NK-92 (cell line): Measurements from ENCODE around the gene ZNF664.

Source experiments
- DNase-seq: peaks from one replicate; lab custom pipeline; 2025; ENCODE audit not compliant: unreplicated experiment; lab: John Stamatoyannopoulos, UW

Gene ZNF664

GRCh38 chr12:124027753-124028554, 54.9 kb downstream of the ZNF664 start:
- no peak for DNase-seq

GRCh38 chr12:124028555-124028925, 55.5 kb downstream of the ZNF664 start:
- DNase-seq, result no peak

- no peak for DNase-seq
Observed at GRCh38 chr12:124030008-124030407, 57.0 kb downstream of the ZNF664 start.

- no peak for DNase-seq
Observed at GRCh38 chr12:124030510-124030909, 57.5 kb downstream of the ZNF664 start.

- no peak for DNase-seq
Observed at GRCh38 chr12:124031058-124031457, 58.0 kb downstream of the ZNF664 start.

- DNase-seq, result no peak
Observed at GRCh38 chr12:124032265-124032886, 59.4 kb downstream of the ZNF664 start.

- no peak for DNase-seq
Observed at GRCh38 chr12:124033859-124034258, 60.8 kb downstream of the ZNF664 start.

- DNase-seq, result no peak
Observed at GRCh38 chr12:124034297-124034696, 61.3 kb downstream of the ZNF664 start.

GRCh38 chr12:124035163-124035562, 62.1 kb downstream of the ZNF664 start:
- no peak for DNase-seq

- DNase-seq, result no peak
Observed at GRCh38 chr12:124036171-124036598, 63.2 kb downstream of the ZNF664 start.

GRCh38 chr12:124036657-124037109, 63.7 kb downstream of the ZNF664 start:
- DNase-seq, result no peak

- DNase-seq, result no peak
Observed at GRCh38 chr12:124037331-124037730, 64.3 kb downstream of the ZNF664 start.

GRCh38 chr12:124039276-124039675, 66.3 kb downstream of the ZNF664 start:
- no peak for DNase-seq

GRCh38 chr12:124040291-124040690, 67.3 kb downstream of the ZNF664 start:
- no peak for DNase-seq

- DNase-seq, result no peak
Observed at GRCh38 chr12:124040737-124041136, 67.7 kb downstream of the ZNF664 start.

GRCh38 chr12:124041907-124042306, 68.9 kb downstream of the ZNF664 start:
- DNase-seq, result no peak

- no peak for DNase-seq
Observed at GRCh38 chr12:124044021-124044420, 71.0 kb downstream of the ZNF664 start.

- no peak for DNase-seq
Observed at GRCh38 chr12:124044809-124045321, 71.8 kb downstream of the ZNF664 start.

GRCh38 chr12:124045671-124046455, 72.8 kb downstream of the ZNF664 start:
- no peak for DNase-seq

- no peak for DNase-seq
Observed at GRCh38 chr12:124046456-124046740, 73.4 kb downstream of the ZNF664 start.

GRCh38 chr12:124047045-124047566, 74.1 kb downstream of the ZNF664 start:
- DNase-seq, result no peak
